SK-N-SH (cell line): Measurements from ENCODE around the gene P3H2. TPM values are rescaled to one million over a fixed set of nuclear protein-coding genes. Genes with fewer than 3 reads are reported as not detected.

ENCODE experiments used
- CTCF ChIA-PET: fragments of 300-600, 350-600 bp; formaldehyde crosslinking; extraction: SDS; loops from one replicate; lab custom pipeline; 2021; lab: Yijun Ruan, JAX
- POLR2A ChIA-PET: fragments of 350-600 bp; sonication (Branson Sonifier 250); formaldehyde crosslinking; extraction: SDS; loops from one replicate; lab custom pipeline; 2020; ENCODE audit warnings: antibody characterized with exemption, inconsistent platforms; lab: Yijun Ruan, JAX
- DNase-seq: peaks from one replicate; pipeline ENCODE4 v3.0.0; 2012
- H2AFZ ChIP-seq: fragments of 200-600 bp; sonication (generic); 2 replicates; pipeline ENCODE4 v1.8.1; 2016; ENCODE audit warnings: antibody characterized with exemption, mild to moderate bottlenecking, low read depth
- H3F3A ChIP-seq: fragments of 200-600 bp; sonication (generic); replicated peaks from 2 replicates; pipeline ENCODE3; 2016; ENCODE audit warnings: antibody characterized with exemption, mild to moderate bottlenecking; ENCODE audit not compliant: insufficient read depth
- H3K27ac ChIP-seq, 2 experiments: fragments of 200-500 bp in 1 of 2; fragments of 200-600 bp in 1 of 2; sonication (Bioruptor generic) in 1 of 2; sonication (generic), shearing (Covaris generic) in 1 of 2; 2 replicates each; pipeline versions ENCODE4 v1.5.1 to v1.6.1; 2014 to 2016; ENCODE audit warnings: low read depth in 2 of 2, inconsistent platforms in 1 of 2, low read length in 1 of 2, mild to moderate bottlenecking in 1 of 2, mixed read lengths in 1 of 2
- H3K27me3 ChIP-seq: fragments of 200-600 bp; sonication (generic), shearing (Covaris generic); 2 replicates; pipeline ENCODE4 v1.6.1; 2016; ENCODE audit warnings: mixed run types; ENCODE audit not compliant: insufficient read depth
- H3K36me3 ChIP-seq, 2 experiments: fragments of 200-500 bp in 1 of 2; fragments of 200-600 bp in 1 of 2; sonication (Bioruptor generic) in 1 of 2; sonication (generic) in 1 of 2; replicated peaks in 1 of 2; 2 replicates each; pipeline versions ENCODE3 to v1.5.1; 2014 to 2016; ENCODE audit warnings: low read length in 1 of 2, mild to moderate bottlenecking in 1 of 2; ENCODE audit not compliant: insufficient read depth in 2 of 2, control insufficient read depth in 1 of 2
- H3K4me1 ChIP-seq, 2 experiments: fragments of 200-500 bp in 1 of 2; fragments of 200-600 bp in 1 of 2; sonication (Bioruptor generic) in 1 of 2; sonication (generic), shearing (Covaris generic) in 1 of 2; 2 replicates each; pipeline versions ENCODE4 v1.5.1 to v1.6.1; 2014 to 2016; ENCODE audit warnings: low read depth in 1 of 2, low read length in 1 of 2, mixed run types in 1 of 2; ENCODE audit not compliant: insufficient read depth in 2 of 2, control insufficient read depth in 1 of 2
- H3K4me2 ChIP-seq: fragments of 200-600 bp; sonication (generic), shearing (Covaris generic); 2 replicates; pipeline ENCODE4 v1.6.1; 2017; ENCODE audit warnings: mixed run types
- H3K4me3 ChIP-seq, 2 experiments: fragments of 200-500 bp in 1 of 2; fragments of 200-600 bp in 1 of 2; sonication (Bioruptor generic) in 1 of 2; sonication (generic), shearing (Covaris generic) in 1 of 2; 2 replicates each; pipeline versions ENCODE4 v1.5.1 to v1.8.1; 2014 to 2016; ENCODE audit warnings: low read depth in 2 of 2, inconsistent platforms in 1 of 2, low read length in 1 of 2, mild to moderate bottlenecking in 1 of 2, mixed read lengths in 1 of 2, moderate library complexity in 1 of 2
- H3K79me2 ChIP-seq: fragments of 200-600 bp; sonication (generic); 2 replicates; pipeline ENCODE4 v1.8.1; 2017; ENCODE audit warnings: mild to moderate bottlenecking; ENCODE audit not compliant: insufficient read depth
- H3K9ac ChIP-seq: fragments of 200-600 bp; sonication (generic); 2 replicates; pipeline ENCODE4 v1.6.1; 2017; ENCODE audit warnings: mixed run types
- H3K9me2 ChIP-seq: fragments of 200-600 bp; sonication (generic); 2 replicates; pipeline ENCODE4 v1.6.1; 2017; ENCODE audit warnings: mixed run types
- H3K9me3 ChIP-seq: fragments of 200-600 bp; sonication (generic); 2 replicates; pipeline ENCODE4 v1.6.1; 2017; ENCODE audit warnings: mixed run types, mild to moderate bottlenecking, moderate library complexity
- H4K20me1 ChIP-seq: fragments of 200-600 bp; sonication (generic); 2 replicates; pipeline ENCODE4 v1.6.1; 2017; ENCODE audit warnings: mild to moderate bottlenecking, mixed run types; ENCODE audit not compliant: insufficient read depth
- CHD2 ChIP-seq: fragments of 150-350 bp; IDR thresholded peaks from 2 replicates; pipeline ENCODE4 v1.6.1; 2018; ENCODE audit warnings: low read length; ENCODE audit not compliant: partially characterized antibody
- CTCF ChIP-seq: fragments of 200-600 bp; sonication (generic); IDR thresholded peaks from 2 replicates; pipeline ENCODE4 v1.6.1; 2017; ENCODE audit warnings: antibody characterized with exemption, mild to moderate bottlenecking, moderate library complexity
- EZH2phosphoT487 ChIP-seq: fragments of 200-600 bp; sonication (generic); IDR thresholded peaks from 2 replicates; pipeline ENCODE4 v1.6.1; 2017; ENCODE audit warnings: low read depth, mixed run types, mild to moderate bottlenecking, antibody characterized with exemption, moderate library complexity, borderline replicate concordance
- FOSL2 ChIP-seq: IDR thresholded peaks from 2 replicates; pipeline ENCODE4 v1.4.0; 2012; ENCODE audit warnings: low read depth, mild to moderate bottlenecking, moderate library complexity, borderline replicate concordance
- FOXJ3 ChIP-seq: sonication (generic); formaldehyde crosslinking; IDR thresholded peaks from 2 replicates; pipeline ENCODE4 v1.5.1; 2020; ENCODE audit warnings: mild to moderate bottlenecking, missing genetic modification reagents
- FOXM1 ChIP-seq: IDR thresholded peaks from 2 replicates; pipeline ENCODE4 v1.4.0; 2012; ENCODE audit warnings: low read depth, mild to moderate bottlenecking
- MAX ChIP-seq: IDR thresholded peaks from 2 replicates; pipeline ENCODE4 v1.4.0; 2012; ENCODE audit warnings: low read depth
- MXI1 ChIP-seq: IDR thresholded peaks from 2 replicates; pipeline ENCODE4 v1.6.1; 2012; ENCODE audit warnings: mild to moderate bottlenecking, low read depth, low read length, improper control_type of control experiment
- NFIC ChIP-seq: IDR thresholded peaks from 2 replicates; pipeline ENCODE4 v1.4.0; 2012; ENCODE audit warnings: borderline replicate concordance
- NRF1 ChIP-seq: IDR thresholded peaks from 2 replicates; pipeline ENCODE4 v1.6.1; 2012; ENCODE audit warnings: low read depth, mild to moderate bottlenecking, low read length
- RAD21 ChIP-seq: IDR thresholded peaks from 2 replicates; pipeline ENCODE4 v1.6.1; 2012; ENCODE audit warnings: mild to moderate bottlenecking, low read length
- RCOR1 ChIP-seq: fragments of 150-350 bp; IDR thresholded peaks from 2 replicates; pipeline ENCODE4 v1.6.1; 2017; ENCODE audit warnings: antibody characterized with exemption, low read length
- REST ChIP-seq: IDR thresholded peaks from 2 replicates; pipeline ENCODE4 v1.6.1; 2012; ENCODE audit warnings: mild to moderate bottlenecking, low read depth, low read length, moderate library complexity
- RFX5 ChIP-seq: IDR thresholded peaks from 2 replicates; pipeline ENCODE4 v1.6.1; 2012; ENCODE audit warnings: mild to moderate bottlenecking, improper control_type of control experiment, low read length
- SIN3A ChIP-seq: IDR thresholded peaks from 2 replicates; pipeline ENCODE4 v1.6.1; 2012; ENCODE audit warnings: low read depth, mild to moderate bottlenecking, low read length, moderate library complexity, borderline replicate concordance
- TCF12 ChIP-seq: IDR thresholded peaks from 2 replicates; pipeline ENCODE4 v1.4.0; 2012
- USF1 ChIP-seq: IDR thresholded peaks from 2 replicates; pipeline ENCODE4 v1.4.0; 2012; ENCODE audit warnings: low read depth, borderline replicate concordance
- YY1 ChIP-seq: IDR thresholded peaks from 2 replicates; pipeline ENCODE4 v1.4.0; 2012; ENCODE audit warnings: low read depth, mild to moderate bottlenecking
- ZBTB33 ChIP-seq: IDR thresholded peaks from 2 replicates; pipeline ENCODE4 v1.4.0; 2012; ENCODE audit warnings: low read depth, borderline replicate concordance
- WGBS: methylation state at CpG from one replicate; pipeline ENCODE4 v1.1.6; 2017; ENCODE audit warnings: low lambda C conversion rate; 5-methylcytosine and 5-hydroxymethylcytosine counted together
- polyA plus RNA-seq, 3 experiments: library from polyadenylated mRNA; depleted of rRNA; stranded (reverse); fragments of >200 nt; gene quantifications; 2 replicates each; pipeline ENCODE4 v1.2.3, GENCODE V29; 2012

P3H2 gene
- polyA plus RNA-seq, 1 of the 3 experiments (the other 2 are of a cell fraction), result 2.8 TPM

GRCh38 chr3:190083635-190084034, 37.1 kb downstream of the P3H2 start:
- no peak overlapping the region for H3K4me2 ChIP-seq
- no peak overlapping the region for H3K27ac ChIP-seq
- H3K36me3 ChIP-seq, result no peaks in the 10 kb centered on the region
- no peaks in the 10 kb centered on the region for H4K20me1 ChIP-seq
- H3K4me3 ChIP-seq, result no peak overlapping the region
- ChIA-PET CTCF (interaction anchor here (1.6 kb wide), 1 partner anchor 9 kb away, joined by 4 read pairs; no protein-coding TSS in a partner anchor), POLR2A (no interaction called here)
- TF ChIP-seq FOSL2 (no peak), ZBTB33 (no peak), TCF12 (no peak), RAD21 (no peak), NRF1 (no peak), MAX (no peak), RCOR1 (no peak), EZH2phosphoT487 (no peak), SIN3A (no peak), NFIC (no peak), RFX5 (no peak), REST (no peak), FOXM1 (no peak), FOXJ3 (CRISPR knock-in tag) (no peak), YY1 (no peak), USF1 (no peak), MXI1 (no peak), CHD2 (no peak), CTCF (no peak)
- H3F3A ChIP-seq, result no peaks in the 10 kb centered on the region
- no peaks in the 10 kb centered on the region for H3K79me2 ChIP-seq
- no peaks in the 10 kb centered on the region for H3K9me2 ChIP-seq
- DNase-seq, result no peak
- H3K9me3 ChIP-seq, result no peaks in the 10 kb centered on the region
- 44% methylated on average over 3 of the region's 3 CpGs for WGBS
- no peaks in the 10 kb centered on the region for H3K4me1 ChIP-seq
- no peak overlapping the region for H2AFZ ChIP-seq
- H3K9ac ChIP-seq, result no peak overlapping the region
- H3K27me3 ChIP-seq, result no peaks in the 10 kb centered on the region
